ENCODE data around the gene DCC. TPM values are rescaled to one million over a fixed set of nuclear protein-coding genes. Genes with fewer than 3 reads are reported as not detected.

The DCC gene
- total and polyA plus RNA-seq, 4 donors = 0.16 to 5.3 (median 2.5) TPM

- Histone ChIP-seq H3K4me3 (no peak overlapping the region), H3K36me3 (ENCODE audit: control insufficient read depth in 4 of 4, insufficient read depth in 4 of 4, low read length in 4 of 4) (no peaks in the 10 kb centered on the region), H3K9me3 (ENCODE audit: control insufficient read depth in 4 of 4, insufficient read depth in 3 of 4, low read length in 3 of 4) (no peaks in the 10 kb centered on the region), H3K4me1 (ENCODE audit: control insufficient read depth in 5 of 5, insufficient read depth in 5 of 5, low read length in 5 of 5) (no peaks in the 10 kb centered on the region), H3K9ac (ENCODE audit: insufficient read depth in 1 of 2, low read length in 2 of 2) (no peak overlapping the region), H3K27ac (ENCODE audit: low read depth in 1 of 2, low read length in 1 of 2) (no peak overlapping the region), H3K27me3 (ENCODE audit: control insufficient read depth in 3 of 3, insufficient read depth in 3 of 3, low read length in 2 of 3) (no peaks in the 10 kb centered on the region)
- DNase-seq = no peak
- ATAC-seq (ENCODE audit: insufficient read depth, low FRiP score) = no peak
- no peak for TF ChIP-seq CTCF (IDR thresholded peaks at IDR 0.05; ENCODE audit: control extremely low read depth, extremely low read depth)
- WGBS, 2 donors = 48 to 67% methylated on average over 5 of the region's 5 CpGs
Observed at GRCh38 chr18:53093636-53094035, 753.6 kb downstream of the DCC start.

GRCh38 chr18:53101536-53102105 lies 761.6 kb downstream of the DCC start:
- H3K4me1 ChIP-seq (ENCODE audit: control insufficient read depth in 5 of 5, insufficient read depth in 5 of 5, low read length in 5 of 5) = no peaks in the 10 kb centered on the region
- no peak for TF ChIP-seq CTCF (IDR thresholded peaks at IDR 0.05; ENCODE audit: control extremely low read depth, extremely low read depth)
- ATAC-seq (ENCODE audit: insufficient read depth, low FRiP score) = no peak
- H3K27ac ChIP-seq (ENCODE audit: low read depth in 1 of 2, low read length in 1 of 2) = no peak overlapping the region
- no peaks in the 10 kb centered on the region for H3K27me3 ChIP-seq (ENCODE audit: control insufficient read depth in 3 of 3, insufficient read depth in 3 of 3, low read length in 2 of 3)
- DNase-seq = no peak
- H3K9me3 ChIP-seq (ENCODE audit: control insufficient read depth in 4 of 4, insufficient read depth in 3 of 4, low read length in 3 of 4) = no peaks in the 10 kb centered on the region
- H3K4me3 ChIP-seq = no peak overlapping the region
- 61 to 83% methylated on average over 5 of the region's 5 CpGs for WGBS, 2 donors
- no peak overlapping the region for H3K9ac ChIP-seq (ENCODE audit: insufficient read depth in 1 of 2, low read length in 2 of 2)
- H3K36me3 ChIP-seq (ENCODE audit: control insufficient read depth in 4 of 4, insufficient read depth in 4 of 4, low read length in 4 of 4) = no peaks in the 10 kb centered on the region

GRCh38 chr18:53114441-53114840 lies 774.4 kb downstream of the DCC start:
- Histone ChIP-seq H3K9ac (ENCODE audit: insufficient read depth in 1 of 2, low read length in 2 of 2) (no peak overlapping the region), H3K27ac (ENCODE audit: low read depth in 1 of 2, low read length in 1 of 2) (no peak overlapping the region), H3K4me3 (no peak overlapping the region), H3K9me3 (ENCODE audit: control insufficient read depth in 4 of 4, insufficient read depth in 3 of 4, low read length in 3 of 4) (no peaks in the 10 kb centered on the region), H3K4me1 (ENCODE audit: control insufficient read depth in 5 of 5, insufficient read depth in 5 of 5, low read length in 5 of 5) (no peaks in the 10 kb centered on the region), H3K27me3 (ENCODE audit: control insufficient read depth in 3 of 3, insufficient read depth in 3 of 3, low read length in 2 of 3) (no peaks in the 10 kb centered on the region), H3K36me3 (ENCODE audit: control insufficient read depth in 4 of 4, insufficient read depth in 4 of 4, low read length in 4 of 4) (no peaks in the 10 kb centered on the region)
- 62 to 67% methylated on average over 3 of the region's 3 CpGs for WGBS, 2 donors
- no peak for TF ChIP-seq CTCF (IDR thresholded peaks at IDR 0.05; ENCODE audit: control extremely low read depth, extremely low read depth)
- DNase-seq = no peak
- no peak for ATAC-seq (ENCODE audit: insufficient read depth, low FRiP score)

Data from lung (tissue), 12 donors.